ENCODE measurements around the gene GLG1. TPM values are rescaled to one million over a fixed set of nuclear protein-coding genes. Genes with fewer than 3 reads are reported as not detected.

The GLG1 gene
- total and polyA plus RNA-seq, 2 experiments from 2014 or later = 142 to 148 TPM

DNA sequence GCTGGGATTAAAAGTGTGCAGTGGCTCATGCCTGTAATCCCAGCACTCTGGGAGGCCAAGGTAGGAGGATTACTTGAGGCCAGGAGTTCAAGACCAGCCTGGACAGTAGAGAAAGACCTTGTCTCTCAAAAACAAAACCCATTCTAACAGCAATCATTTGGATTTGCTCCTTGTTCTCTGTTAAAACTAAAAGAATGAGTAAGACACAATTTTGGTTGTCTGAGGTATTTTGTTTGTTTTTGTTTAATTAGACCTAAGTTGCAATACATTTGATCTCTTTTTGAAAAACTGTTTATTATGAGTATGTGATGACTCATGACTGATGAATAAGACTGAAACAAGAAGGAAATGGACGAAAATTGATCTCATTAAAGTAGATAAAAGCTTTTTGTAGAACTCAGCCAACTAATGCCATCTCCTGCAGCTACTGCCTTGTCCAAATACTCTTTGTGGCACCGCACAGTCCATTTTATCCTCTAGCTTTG is 29.0 kb downstream of the GLG1 start:
- Histone ChIP-seq H3K27me3 (no peaks in the 10 kb centered on the region), H3K4me2 (no peak overlapping the region), H3K36me3 (replicated peaks; ENCODE audit: insufficient read depth, low read depth) (no peaks in the 10 kb centered on the region), H4K20me1 (ENCODE audit: insufficient read depth, poor library complexity, severe bottlenecking) (peaks cover 58% of the 10 kb centered on the region), H3K9me3 (ENCODE audit: low read depth) (no peaks in the 10 kb centered on the region), H3K9me2 (replicated peaks; ENCODE audit: insufficient read depth) (no peaks in the 10 kb centered on the region), H2AFZ (no peak overlapping the region), H3K4me3 (no peak overlapping the region), H3K27ac (no peak overlapping the region), H3K4me1 (ENCODE audit: insufficient read depth) (peaks cover 13% of the 10 kb centered on the region), H3K79me2 (peaks cover 99% of the 10 kb centered on the region)
- 63% methylated on average over 2 of the region's 2 CpGs for WGBS (ENCODE audit: low lambda C conversion rate, missing lambda C conversion rate)
- no peak for DNase-seq (ENCODE audit: low spot score)
- TF ChIP-seq EZH2 (IDR thresholded peaks at IDR 0.05; ENCODE audit: borderline replicate concordance) = no peak
- TF ChIP-seq, protein P1, sequence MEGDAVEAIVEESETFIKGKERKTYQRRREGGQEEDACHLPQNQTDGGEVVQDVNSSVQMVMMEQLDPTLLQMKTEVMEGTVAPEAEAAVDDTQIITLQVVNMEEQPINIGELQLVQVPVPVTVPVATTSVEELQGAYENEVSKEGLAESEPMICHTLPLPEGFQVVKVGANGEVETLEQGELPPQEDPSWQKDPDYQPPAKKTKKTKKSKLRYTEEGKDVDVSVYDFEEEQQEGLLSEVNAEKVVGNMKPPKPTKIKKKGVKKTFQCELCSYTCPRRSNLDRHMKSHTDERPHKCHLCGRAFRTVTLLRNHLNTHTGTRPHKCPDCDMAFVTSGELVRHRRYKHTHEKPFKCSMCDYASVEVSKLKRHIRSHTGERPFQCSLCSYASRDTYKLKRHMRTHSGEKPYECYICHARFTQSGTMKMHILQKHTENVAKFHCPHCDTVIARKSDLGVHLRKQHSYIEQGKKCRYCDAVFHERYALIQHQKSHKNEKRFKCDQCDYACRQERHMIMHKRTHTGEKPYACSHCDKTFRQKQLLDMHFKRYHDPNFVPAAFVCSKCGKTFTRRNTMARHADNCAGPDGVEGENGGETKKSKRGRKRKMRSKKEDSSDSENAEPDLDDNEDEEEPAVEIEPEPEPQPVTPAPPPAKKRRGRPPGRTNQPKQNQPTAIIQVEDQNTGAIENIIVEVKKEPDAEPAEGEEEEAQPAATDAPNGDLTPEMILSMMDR (IDR thresholded peaks at IDR 0.05; ENCODE audit: poor library complexity) = no peak
- no peak for TF ChIP-seq EZH2phosphoT487 (IDR thresholded peaks at IDR 0.05; ENCODE audit: low read depth, severe bottlenecking, unreplicated experiment)

DNA sequence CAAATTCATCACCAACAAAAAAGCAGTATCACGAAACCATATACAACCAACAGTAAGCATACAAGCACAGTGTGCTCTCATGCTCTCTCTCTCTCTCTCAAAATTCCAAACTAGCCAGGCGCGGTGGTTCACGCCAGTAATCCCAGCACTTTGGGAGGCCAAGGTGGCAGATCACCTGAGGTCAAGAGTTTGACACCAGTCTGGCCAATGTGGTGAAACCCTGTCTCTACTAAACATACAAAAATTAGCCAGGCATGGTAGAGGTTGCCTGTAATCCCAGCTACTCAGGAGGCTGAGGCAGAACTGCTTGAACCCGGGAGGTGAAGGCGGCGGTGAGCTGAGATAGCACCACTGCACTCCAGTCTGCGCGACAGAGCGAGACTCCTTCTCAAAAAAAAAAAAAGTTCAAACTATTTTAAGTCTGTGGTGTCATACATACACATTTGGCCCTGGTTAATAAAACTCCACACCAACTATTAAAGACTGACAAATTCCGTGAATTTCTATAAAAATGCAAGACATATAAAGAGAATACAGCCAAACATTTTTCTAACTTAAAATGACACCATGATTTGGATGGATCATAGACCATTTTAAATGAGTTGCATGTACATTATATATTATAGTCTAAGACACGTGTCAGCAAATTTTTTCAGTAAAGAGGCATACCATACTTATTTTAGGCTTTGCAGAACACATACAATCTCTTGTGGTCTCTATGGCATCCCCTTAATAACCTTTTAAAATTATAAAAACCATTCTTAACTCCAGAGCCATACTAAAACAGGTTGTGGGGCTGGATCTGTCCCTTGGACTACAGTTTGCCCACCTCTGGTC is 30.9 kb downstream of the GLG1 start:
- Histone ChIP-seq H3K27me3 (no peaks in the 10 kb centered on the region), H3K9me3 (ENCODE audit: low read depth) (no peaks in the 10 kb centered on the region), H3K9me2 (replicated peaks; ENCODE audit: insufficient read depth) (no peaks in the 10 kb centered on the region), H3K4me2 (no peak overlapping the region), H4K20me1 (ENCODE audit: insufficient read depth, poor library complexity, severe bottlenecking) (peaks cover 49% of the 10 kb centered on the region), H3K4me3 (no peak overlapping the region), H3K27ac (no peak overlapping the region), H3K36me3 (replicated peaks; ENCODE audit: insufficient read depth, low read depth) (no peaks in the 10 kb centered on the region), H3K4me1 (ENCODE audit: insufficient read depth) (peaks cover 13% of the 10 kb centered on the region), H3K79me2 (peaks cover 99% of the 10 kb centered on the region), H2AFZ (no peak overlapping the region)
- no peak for DNase-seq (ENCODE audit: low spot score)
- 88% methylated on average over 12 of the region's 12 CpGs for WGBS (ENCODE audit: low lambda C conversion rate, missing lambda C conversion rate)
- TF ChIP-seq, protein P1 (IDR thresholded peaks at IDR 0.05; ENCODE audit: poor library complexity) = no peak

DNA sequence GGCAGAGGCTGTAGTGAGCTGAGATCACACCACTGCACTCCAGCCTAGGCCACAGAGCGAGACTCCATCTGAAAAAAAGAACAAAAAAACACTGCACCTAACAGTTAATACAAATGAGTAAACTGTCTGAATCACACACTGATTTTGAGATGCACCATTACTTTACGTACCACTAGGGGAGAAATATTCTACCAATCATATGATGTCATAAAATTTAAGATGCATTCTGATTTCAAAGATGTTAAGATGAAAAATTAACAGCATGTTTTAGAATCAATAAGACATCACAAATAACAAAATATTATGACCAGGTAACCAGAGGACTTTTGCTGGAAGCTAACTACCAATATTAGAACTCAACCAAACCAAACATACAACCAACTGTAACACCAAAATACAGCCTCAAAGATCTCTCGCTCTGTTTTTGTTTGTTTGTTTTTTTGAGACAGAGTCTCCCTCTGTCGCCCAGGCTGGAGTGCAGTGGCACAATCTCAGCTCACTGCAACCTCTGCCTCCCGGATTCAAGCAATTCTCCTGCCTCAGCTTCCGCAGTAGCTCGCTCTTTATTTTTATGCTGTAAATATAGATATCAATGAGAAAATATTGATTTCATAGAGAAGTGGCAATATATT is 31.6 kb downstream of the GLG1 start:
- Histone ChIP-seq H3K4me2 (no peak overlapping the region), H3K9me3 (ENCODE audit: low read depth) (no peaks in the 10 kb centered on the region), H4K20me1 (ENCODE audit: insufficient read depth, poor library complexity, severe bottlenecking) (peaks cover 48% of the 10 kb centered on the region), H3K27me3 (no peaks in the 10 kb centered on the region), H3K36me3 (replicated peaks; ENCODE audit: insufficient read depth, low read depth) (no peaks in the 10 kb centered on the region), H3K27ac (no peak overlapping the region), H3K4me1 (ENCODE audit: insufficient read depth) (peaks cover 17% of the 10 kb centered on the region), H2AFZ (no peak overlapping the region), H3K4me3 (no peak overlapping the region), H3K79me2 (peaks cover 99% of the 10 kb centered on the region), H3K9me2 (replicated peaks; ENCODE audit: insufficient read depth) (no peaks in the 10 kb centered on the region)
- DNase-seq (ENCODE audit: low spot score) = no peak
- TF ChIP-seq EZH2 (IDR thresholded peaks at IDR 0.05; ENCODE audit: borderline replicate concordance) = no peak
- TF ChIP-seq, protein P1 (IDR thresholded peaks at IDR 0.05; ENCODE audit: poor library complexity) = no peak
- no peak for TF ChIP-seq EZH2phosphoT487 (IDR thresholded peaks at IDR 0.05; ENCODE audit: low read depth, severe bottlenecking, unreplicated experiment)
- 97% methylated on average over 7 of the region's 7 CpGs for WGBS (ENCODE audit: low lambda C conversion rate, missing lambda C conversion rate)
